HG02885 (cell line): ENCODE results near the gene RGS12.
"Not testable (repeated sequence)": the region's sequence is repeated elsewhere in the genome, so short reads cannot be mapped to it uniquely, and the experiment has no call there.

Experiments
- ATAC-seq: cut with Tn5 transposase; IDR thresholded peaks from one replicate; pipeline ENCODE4 v1.9.1; 2021; ENCODE audit warnings: mild to moderate bottlenecking; ENCODE audit not compliant: unreplicated experiment, poor library complexity

The RGS12 gene

DNA sequence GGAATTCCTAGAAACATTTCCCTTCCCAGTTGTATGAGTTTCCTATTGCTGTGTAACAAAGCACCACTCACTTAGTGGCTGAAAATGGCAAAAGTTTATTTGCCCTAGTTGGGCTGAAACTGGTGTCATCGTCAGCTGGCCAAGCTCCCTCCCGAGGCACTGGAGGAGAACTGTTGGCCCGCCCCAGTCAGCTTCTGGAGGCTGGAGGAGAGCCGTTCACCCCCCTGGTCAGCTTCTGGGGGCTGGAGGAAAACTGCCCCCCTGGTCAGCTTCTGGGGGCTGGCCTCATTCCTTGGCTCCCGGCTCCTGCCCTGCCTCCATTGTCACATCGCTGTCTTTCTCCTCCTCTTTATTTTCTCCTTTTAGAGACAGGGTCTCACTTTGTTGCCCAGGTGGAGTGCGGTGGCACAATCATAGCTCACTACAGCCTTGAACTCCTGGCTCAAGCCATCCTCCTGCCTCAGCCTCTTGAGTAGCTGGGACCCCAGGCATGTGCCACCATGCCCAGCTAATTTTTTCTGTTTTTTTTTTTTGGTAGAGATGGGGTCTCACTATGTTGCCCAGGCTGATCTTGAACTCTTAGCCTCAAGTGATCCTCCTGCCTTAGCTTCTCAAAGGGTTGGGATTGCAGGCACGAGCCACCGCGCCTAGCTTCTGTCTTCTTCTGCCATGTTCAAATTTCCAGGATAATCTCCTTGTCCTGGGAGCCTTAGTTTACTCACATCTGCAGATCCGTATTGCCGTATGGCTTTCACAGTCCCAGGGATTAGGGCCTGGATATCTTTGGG is 3.2 kb downstream of the RGS12 start:
- ATAC-seq, result no peak

DNA sequence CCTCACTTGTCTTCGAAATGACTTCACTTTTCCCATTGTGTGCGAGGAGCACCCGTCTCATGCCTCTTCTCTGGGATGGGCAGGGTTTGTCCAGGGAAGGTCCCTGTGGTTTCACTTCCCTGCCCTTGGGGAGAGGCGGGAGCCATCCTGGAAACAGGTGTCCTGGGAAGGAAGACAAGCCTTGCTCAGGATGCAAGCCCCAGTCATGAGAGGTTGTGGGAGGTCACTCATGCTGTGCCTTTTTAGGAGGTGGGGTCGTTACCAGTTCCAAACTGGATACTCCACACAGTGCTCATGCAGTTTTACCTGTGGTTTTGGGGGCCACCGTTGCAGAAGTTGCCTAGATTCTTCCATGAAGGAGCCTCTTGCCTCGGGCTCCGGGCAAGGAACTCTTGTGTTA is 3.8 kb downstream of the RGS12 start:
- ATAC-seq, result no peak

- ATAC-seq, result no peak
Measured at GRCh38 chr4:3297066-3297859, 4.4 kb downstream of the RGS12 start.

GRCh38 chr4:3299122-3299975 is 6.5 kb downstream of the RGS12 start:
- no peak for ATAC-seq

DNA sequence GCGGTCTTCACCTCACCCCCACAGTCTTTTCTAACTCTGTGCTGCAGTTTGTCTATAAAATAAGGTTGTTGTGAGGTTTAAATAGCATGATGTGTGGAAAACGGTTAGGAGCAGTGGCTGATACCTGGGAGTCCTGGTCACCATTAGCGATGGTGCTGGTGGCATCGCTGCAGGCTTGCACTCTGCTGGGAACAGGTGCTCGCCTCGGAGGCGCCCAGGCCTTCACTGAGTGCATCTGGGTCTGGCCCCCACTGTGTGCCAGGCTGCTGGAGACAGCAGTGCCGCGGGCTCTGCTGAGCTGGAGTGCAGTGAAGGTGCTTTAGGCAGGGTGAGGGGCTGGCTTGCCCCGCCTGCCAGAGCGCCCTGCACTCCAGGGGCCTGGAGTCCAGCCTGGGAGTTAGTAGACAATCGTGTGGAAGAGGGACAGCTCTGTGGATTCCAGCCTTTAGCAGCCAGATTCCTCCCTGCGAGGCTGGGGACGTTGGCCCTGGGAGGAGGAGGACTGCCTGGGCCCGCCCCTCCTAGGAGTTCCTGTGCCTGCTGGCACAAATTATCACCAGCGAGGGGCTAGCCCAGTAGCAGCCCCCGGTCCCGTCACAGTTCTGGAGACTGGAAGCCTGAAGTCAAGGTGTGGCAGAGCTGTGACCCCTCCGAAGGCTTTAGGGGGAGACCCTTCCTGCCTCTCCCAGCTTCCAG is 7.3 kb downstream of the RGS12 start:
- ATAC-seq, result no peak

GRCh38 chr4:3300882-3301281 is 8.1 kb downstream of the RGS12 start:
- ATAC-seq, result not testable (repeated sequence)

DNA sequence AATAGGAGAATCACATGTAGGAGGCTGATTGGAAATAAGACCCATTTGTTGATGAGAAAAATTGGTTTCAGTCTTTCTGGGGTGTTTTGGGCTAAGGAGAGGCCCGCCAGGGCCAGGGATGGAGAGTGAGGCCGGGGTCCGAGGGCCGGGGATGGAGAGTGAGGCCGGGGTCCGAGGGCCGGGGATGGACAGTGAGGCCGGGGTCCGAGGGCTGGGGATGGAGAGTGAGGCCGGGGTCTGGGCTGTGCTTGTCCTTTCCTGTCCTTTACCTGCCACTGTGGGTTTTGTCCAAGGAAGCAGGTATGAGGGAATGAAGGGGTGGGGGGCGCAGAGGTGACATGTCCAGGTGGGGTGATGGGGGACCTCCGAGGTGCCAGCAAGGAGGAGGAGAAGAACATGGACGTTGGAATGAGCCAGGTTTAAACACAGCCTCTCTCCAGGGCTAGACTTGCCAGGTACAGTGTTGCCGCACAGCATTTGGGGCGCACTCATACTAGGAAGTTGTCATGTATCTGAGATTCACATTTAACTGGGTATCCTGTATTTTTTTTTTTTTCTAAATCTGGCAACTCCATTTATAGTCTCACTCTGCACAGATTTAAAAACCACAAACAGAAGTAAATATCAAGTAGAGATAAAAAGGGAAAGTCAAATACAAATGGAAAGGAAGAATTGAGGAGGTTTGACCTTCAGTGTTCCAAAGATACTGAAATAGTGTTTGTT is 8.8 kb downstream of the RGS12 start:
- ATAC-seq, result no peak

DNA sequence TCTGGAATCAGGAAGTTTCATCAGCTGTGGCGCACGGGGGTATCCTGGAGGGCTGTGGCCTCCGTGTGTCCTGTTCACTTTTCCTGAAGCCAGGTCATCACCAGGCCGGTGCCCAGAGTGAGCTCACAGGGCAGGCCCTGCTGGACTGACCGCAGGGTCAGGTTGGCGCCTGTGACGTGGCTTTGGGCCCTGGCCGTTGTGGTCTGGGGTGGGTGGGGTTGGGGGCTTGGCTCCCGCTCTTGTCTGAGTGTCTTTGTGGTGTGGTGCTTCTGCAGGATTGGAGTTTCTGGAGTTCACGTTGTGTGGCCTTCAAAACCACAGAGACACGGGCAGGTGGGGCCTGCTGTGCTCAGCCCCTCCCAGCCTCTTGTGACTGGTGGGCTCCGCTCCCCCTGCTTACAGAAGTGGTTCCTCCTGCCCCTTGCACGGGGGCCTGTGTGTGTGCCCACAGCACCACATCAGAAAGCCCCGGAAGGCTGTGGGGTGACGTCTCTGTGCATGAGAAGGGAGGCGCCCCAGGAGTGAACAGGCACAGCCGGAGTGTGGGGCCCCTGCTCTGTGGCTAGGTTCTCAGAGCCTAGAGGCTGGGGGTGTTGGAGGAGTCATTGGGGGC is 9.5 kb downstream of the RGS12 start:
- ATAC-seq, result no peak

GRCh38 chr4:3302786-3303564 is 10.2 kb downstream of the RGS12 start:
- no peak for ATAC-seq

- ATAC-seq, result no peak
Measured at GRCh38 chr4:3303565-3303824, 10.7 kb downstream of the RGS12 start.

DNA sequence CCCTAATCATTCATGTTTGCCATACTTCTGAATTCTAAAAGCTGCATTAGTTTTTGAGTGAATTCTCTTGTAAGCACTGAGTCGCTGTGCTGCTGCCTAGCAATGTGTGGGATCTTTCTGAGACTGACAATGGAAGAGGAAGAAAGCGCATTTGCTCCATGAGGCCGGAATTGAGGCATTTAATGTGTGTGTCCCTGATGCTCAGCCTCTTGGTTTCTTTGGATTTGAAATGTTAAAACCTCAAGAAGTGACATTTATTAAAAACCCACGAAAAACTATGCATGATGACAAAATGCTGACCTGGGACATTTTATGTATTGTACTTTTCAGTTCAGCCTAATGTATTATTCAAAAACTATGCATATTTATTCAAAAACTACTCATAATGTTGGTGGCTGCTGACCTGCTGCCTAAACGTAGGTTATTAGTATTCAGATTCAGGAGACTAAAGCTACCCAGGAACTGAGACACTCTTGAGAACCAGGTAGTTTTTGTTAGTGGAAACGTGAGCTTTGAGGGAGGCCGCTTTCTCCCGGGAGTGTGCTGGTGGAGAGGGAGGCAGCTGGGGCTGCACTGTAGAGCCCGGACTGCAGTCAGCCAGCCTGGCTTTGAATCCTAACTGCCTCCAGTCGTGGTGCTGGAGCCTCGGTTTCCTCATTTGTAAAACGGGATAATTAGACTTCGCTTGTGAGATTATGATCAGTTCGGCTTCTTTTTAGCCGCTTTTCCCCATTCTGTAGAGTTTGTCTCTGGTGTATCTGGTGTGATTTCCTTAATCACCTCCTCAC is 11.3 kb downstream of the RGS12 start:
- ATAC-seq, result no peak

GRCh38 chr4:3304831-3305609 is 12.2 kb downstream of the RGS12 start:
- no peak for ATAC-seq

DNA sequence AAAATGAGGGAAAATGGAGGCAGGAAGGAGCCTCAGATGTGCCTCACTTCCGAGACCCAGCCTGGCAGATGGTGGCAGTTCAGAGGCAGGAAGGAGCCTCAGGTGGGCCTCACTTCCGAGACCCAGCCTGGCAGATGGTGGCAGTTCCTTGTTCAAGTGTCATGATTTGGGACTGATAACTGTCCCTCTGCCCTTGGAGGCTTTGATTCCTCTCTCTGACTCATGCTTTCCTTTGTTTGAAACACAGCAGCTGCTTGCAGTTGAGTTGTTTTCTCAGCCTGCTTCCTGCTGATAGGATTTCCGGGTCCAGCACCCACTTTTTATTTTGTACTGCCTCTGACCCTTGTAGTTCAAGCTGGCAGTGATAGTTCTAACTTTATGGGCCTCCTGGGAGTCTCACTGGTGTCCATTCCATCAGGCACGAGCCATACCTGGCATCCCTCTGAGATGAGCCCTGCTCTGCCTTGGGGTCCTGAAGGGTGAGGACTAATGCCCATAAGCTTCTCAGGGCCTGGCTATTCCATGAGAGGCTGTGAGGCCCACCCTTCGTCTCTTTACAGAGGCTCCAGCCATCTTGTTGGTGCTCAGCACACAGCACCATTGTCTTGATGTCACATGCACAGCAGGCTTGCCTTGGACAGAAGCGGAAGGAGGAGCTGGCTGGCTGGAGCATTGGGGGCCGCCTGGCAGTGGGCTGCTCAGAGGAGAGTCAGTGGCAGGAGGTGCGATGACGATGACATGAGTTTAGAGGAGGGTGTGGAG is 13.0 kb downstream of the RGS12 start:
- no peak for ATAC-seq

DNA sequence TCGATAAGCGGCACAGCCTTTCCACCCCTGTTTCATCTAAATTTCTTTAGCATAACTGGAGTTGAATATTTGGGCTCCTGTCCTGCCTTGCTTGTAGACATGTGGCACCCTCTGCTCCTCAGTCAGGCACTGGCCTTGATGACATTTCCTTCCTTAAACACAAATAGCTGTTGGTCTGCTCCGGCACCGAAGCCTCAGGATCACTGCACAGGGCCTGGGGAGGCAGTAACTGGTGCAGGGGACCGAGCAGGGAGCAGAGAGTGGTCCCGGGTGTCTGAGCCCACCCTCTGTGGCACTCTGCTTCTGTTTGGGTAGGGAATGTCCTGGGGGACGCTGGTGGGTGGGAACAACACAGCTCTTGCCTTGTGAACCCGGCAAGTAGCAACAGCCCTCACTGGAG is 13.6 kb downstream of the RGS12 start:
- ATAC-seq, result no peak

- ATAC-seq, result no peak
Measured at GRCh38 chr4:3307060-3307459, 14.2 kb downstream of the RGS12 start.

- ATAC-seq, result no peak
Measured at GRCh38 chr4:3307486-3307885, 14.7 kb downstream of the RGS12 start.
